ENCODE results near the gene SCYGR4.

GRCh38 chr2:227595797-227596196, 21.5 kb upstream of the SCYGR4 start:
- TF ChIP-seq POLR2A (IDR thresholded peaks at IDR 0.05; ENCODE audit: low read length) (no peak), GATA1 (IDR thresholded peaks at IDR 0.05; ENCODE audit: low read depth, low read length) (no peak)
